Nephron (organoid): ENCODE results near the gene DPYD.

Experiments
- H3K27ac Mint-ChIP-seq, 3 experiments: 2 replicates each; pipeline ENCODE4 v1.8.0; 2020; ENCODE audit warnings: mixed read lengths in 3 of 3, mild to moderate bottlenecking in 2 of 3, moderate library complexity in 1 of 3
- H3K27me3 Mint-ChIP-seq: 2 replicates; pipeline ENCODE4 v1.8.0; 2021; ENCODE audit warnings: low read depth, mild to moderate bottlenecking, moderate library complexity, mixed read lengths
- H3K36me3 Mint-ChIP-seq: 2 replicates; pipeline ENCODE4 v1.8.0; 2020; ENCODE audit warnings: low read depth, mixed read lengths
- H3K4me1 Mint-ChIP-seq: 2 replicates; pipeline ENCODE4 v1.8.0; 2020; ENCODE audit warnings: mixed read lengths
- H3K4me3 Mint-ChIP-seq, 3 experiments: 2 replicates each; pipeline ENCODE4 v1.8.0; 2020; ENCODE audit warnings: mild to moderate bottlenecking in 3 of 3, mixed read lengths in 3 of 3, moderate library complexity in 2 of 3
- H3K9me3 Mint-ChIP-seq: 2 replicates; pipeline ENCODE4 v1.8.0; 2020; ENCODE audit warnings: mixed read lengths
- TF ChIP-seq, protein P1 (sequence below), 3 experiments: fragments of 200-600 bp; sonication (generic); IDR thresholded peaks; one replicate each; pipeline ENCODE4 v1.5.0; 2021; ENCODE audit warnings: antibody characterized with exemption in 3 of 3; ENCODE audit not compliant: unreplicated experiment in 3 of 3

The DPYD gene

GRCh38 chr1:97726386-97726785 lies 194.4 kb downstream of the DPYD start:
- TF ChIP-seq, protein P1, sequence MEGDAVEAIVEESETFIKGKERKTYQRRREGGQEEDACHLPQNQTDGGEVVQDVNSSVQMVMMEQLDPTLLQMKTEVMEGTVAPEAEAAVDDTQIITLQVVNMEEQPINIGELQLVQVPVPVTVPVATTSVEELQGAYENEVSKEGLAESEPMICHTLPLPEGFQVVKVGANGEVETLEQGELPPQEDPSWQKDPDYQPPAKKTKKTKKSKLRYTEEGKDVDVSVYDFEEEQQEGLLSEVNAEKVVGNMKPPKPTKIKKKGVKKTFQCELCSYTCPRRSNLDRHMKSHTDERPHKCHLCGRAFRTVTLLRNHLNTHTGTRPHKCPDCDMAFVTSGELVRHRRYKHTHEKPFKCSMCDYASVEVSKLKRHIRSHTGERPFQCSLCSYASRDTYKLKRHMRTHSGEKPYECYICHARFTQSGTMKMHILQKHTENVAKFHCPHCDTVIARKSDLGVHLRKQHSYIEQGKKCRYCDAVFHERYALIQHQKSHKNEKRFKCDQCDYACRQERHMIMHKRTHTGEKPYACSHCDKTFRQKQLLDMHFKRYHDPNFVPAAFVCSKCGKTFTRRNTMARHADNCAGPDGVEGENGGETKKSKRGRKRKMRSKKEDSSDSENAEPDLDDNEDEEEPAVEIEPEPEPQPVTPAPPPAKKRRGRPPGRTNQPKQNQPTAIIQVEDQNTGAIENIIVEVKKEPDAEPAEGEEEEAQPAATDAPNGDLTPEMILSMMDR (IDR thresholded peaks at IDR 0.05; ENCODE audit: unreplicated experiment in 3 of 3), result no peak
- Mint-ChIP-seq H3K27ac (no peak overlapping the region), H3K27me3 (no peaks in the 10 kb centered on the region), H3K9me3 (peaks cover 4% of the 10 kb centered on the region), H3K4me3 (no peak overlapping the region), H3K36me3 (peaks cover 8% of the 10 kb centered on the region), H3K4me1 (no peaks in the 10 kb centered on the region)

DNA sequence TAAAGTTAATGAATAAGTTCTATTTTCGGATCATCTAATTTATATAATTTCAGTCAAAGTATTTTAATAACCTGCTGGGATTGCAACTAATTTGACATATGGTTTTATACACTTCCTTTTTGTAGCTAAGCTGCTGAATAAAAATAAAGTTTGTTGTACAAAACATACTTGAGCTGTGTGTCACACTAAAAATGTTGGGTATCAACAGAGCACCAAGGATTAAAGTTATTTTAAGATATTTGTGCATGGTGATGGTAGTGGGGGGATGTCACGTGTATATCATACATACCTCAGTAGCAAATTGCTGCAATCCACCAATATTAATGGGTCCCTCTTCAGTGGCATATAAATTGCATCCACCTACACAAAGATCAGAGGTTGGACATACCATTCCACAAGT lies 199.6 kb downstream of the DPYD start:
- TF ChIP-seq, protein P1 (IDR thresholded peaks at IDR 0.05; ENCODE audit: unreplicated experiment in 3 of 3), result no peak
- Mint-ChIP-seq H3K27ac (no peak overlapping the region), H3K4me3 (no peak overlapping the region), H3K9me3 (peaks cover 9% of the 10 kb centered on the region), H3K36me3 (peaks cover 16% of the 10 kb centered on the region), H3K4me1 (no peaks in the 10 kb centered on the region), H3K27me3 (no peaks in the 10 kb centered on the region)

DNA sequence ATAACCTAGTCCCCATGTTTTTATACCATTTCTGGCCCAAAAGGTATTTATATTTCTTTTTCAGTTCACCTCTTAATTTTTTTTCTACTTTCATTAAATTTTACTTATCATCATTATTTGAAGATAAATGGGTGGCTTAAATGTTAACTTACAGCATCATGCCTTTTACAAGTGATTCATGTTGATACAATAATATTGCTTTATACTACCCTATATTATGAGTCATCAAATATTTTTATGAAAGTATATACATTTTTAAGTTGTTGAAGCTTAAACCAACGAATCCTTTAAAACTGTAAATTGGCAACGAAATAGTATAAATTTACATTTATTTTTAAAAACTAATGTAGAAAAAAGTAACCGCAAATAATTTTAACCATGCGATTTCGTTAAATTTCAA lies 207.9 kb downstream of the DPYD start:
- Mint-ChIP-seq H3K27me3 (no peaks in the 10 kb centered on the region), H3K27ac (no peak overlapping the region), H3K36me3 (peaks cover 5% of the 10 kb centered on the region), H3K4me1 (no peaks in the 10 kb centered on the region), H3K9me3 (peaks cover 4% of the 10 kb centered on the region), H3K4me3 (no peak overlapping the region)
- TF ChIP-seq, protein P1 (IDR thresholded peaks at IDR 0.05; ENCODE audit: unreplicated experiment in 3 of 3), result no peak

GRCh38 chr1:97711858-97712257 lies 209.0 kb downstream of the DPYD start:
- H3K4me1 Mint-ChIP-seq, result no peaks in the 10 kb centered on the region
- H3K27me3 Mint-ChIP-seq, result no peaks in the 10 kb centered on the region
- H3K4me3 Mint-ChIP-seq, result no peak overlapping the region
- no peaks in the 10 kb centered on the region for H3K36me3 Mint-ChIP-seq
- TF ChIP-seq, protein P1 (IDR thresholded peaks at IDR 0.05; ENCODE audit: unreplicated experiment in 3 of 3), result no peak
- no peaks in the 10 kb centered on the region for H3K9me3 Mint-ChIP-seq
- H3K27ac Mint-ChIP-seq, result no peak overlapping the region

DNA sequence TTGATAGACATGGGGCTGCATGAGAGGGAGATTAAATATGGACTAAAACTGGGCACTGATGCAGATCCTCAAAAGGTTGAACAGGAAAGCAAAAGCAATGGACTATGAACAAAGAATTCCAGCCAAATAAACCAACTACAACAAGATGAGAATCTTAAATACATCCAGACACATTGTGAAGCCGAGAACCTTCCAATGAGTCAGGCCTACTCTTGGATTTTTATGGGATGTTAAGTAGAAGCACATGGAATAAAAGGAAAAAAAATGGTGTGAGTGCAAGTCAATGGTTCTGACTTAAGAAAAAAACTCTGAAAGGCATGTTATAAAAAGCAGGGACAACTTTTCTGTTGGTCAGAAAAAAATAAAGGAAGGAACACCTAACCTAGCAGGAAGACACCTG lies 227.2 kb downstream of the DPYD start:
- TF ChIP-seq, protein P1 (IDR thresholded peaks at IDR 0.05; ENCODE audit: unreplicated experiment in 3 of 3), result no peak
- H3K4me3 Mint-ChIP-seq, result no peak overlapping the region
- no peak overlapping the region for H3K27ac Mint-ChIP-seq
- no peaks in the 10 kb centered on the region for H3K36me3 Mint-ChIP-seq
- H3K4me1 Mint-ChIP-seq, result no peaks in the 10 kb centered on the region
- no peaks in the 10 kb centered on the region for H3K27me3 Mint-ChIP-seq
- H3K9me3 Mint-ChIP-seq, result no peaks in the 10 kb centered on the region

DNA sequence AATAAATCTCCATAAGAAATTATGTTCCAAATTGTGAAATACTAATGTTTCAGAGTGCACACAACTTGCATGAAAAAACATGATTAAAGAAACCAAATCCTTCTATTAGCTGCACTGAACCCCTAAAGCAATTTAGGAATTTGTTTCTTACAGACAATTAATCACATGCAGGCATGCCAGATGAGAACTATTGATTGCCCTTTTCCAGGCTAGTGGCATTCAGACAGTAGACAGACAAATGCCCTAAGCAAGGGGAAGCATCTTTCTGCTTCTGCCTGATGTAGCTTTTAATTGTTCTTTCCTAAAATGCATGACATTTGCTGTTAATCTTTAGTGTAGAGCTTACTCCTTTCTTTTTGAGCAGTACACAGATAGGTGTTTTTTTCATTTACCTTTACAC lies 229.5 kb downstream of the DPYD start:
- Mint-ChIP-seq H3K4me3 (no peak overlapping the region), H3K9me3 (peaks cover 3% of the 10 kb centered on the region), H3K4me1 (no peaks in the 10 kb centered on the region), H3K27ac (no peak overlapping the region), H3K27me3 (no peaks in the 10 kb centered on the region), H3K36me3 (no peaks in the 10 kb centered on the region)
- TF ChIP-seq, protein P1 (IDR thresholded peaks at IDR 0.05; ENCODE audit: unreplicated experiment in 3 of 3), result no peak
